ENCODE measurements around the gene PAGE2.

DNA sequence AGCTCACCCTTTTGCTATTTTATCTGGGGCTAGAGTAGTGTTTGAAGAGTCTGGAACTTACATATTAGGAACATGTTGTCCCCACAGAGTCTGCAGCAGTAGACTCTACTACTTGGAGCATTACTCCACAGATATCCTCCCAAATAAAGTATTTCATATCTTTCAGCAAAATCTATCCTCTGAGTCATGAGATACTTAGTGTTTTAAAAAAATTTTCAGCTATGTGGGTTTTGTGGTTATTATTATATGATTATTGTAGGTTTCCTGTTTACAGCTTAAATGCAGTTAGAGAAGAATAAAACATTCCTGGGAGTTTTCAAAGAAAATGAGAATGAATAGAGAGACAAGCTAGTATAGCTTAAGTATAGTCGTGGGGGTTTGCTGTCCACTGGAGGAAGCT is 30.9 kb downstream of the PAGE2 start:
- TF ChIP-seq, protein P1, sequence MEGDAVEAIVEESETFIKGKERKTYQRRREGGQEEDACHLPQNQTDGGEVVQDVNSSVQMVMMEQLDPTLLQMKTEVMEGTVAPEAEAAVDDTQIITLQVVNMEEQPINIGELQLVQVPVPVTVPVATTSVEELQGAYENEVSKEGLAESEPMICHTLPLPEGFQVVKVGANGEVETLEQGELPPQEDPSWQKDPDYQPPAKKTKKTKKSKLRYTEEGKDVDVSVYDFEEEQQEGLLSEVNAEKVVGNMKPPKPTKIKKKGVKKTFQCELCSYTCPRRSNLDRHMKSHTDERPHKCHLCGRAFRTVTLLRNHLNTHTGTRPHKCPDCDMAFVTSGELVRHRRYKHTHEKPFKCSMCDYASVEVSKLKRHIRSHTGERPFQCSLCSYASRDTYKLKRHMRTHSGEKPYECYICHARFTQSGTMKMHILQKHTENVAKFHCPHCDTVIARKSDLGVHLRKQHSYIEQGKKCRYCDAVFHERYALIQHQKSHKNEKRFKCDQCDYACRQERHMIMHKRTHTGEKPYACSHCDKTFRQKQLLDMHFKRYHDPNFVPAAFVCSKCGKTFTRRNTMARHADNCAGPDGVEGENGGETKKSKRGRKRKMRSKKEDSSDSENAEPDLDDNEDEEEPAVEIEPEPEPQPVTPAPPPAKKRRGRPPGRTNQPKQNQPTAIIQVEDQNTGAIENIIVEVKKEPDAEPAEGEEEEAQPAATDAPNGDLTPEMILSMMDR (IDR thresholded peaks at IDR 0.05): no peak
- no peak for TF ChIP-seq POLR2A (IDR thresholded peaks at IDR 0.05)

All from vagina (tissue), 2 donors.